Neuronal stem cell (in vitro differentiated cells): ENCODE measurements around the gene APOBEC3A.

Experiments used
- DNase-seq: peaks from one replicate; pipeline ENCODE4 v3.0.0-alpha.2; 2013; ENCODE audit warnings: low spot score
- H2AFZ ChIP-seq: one replicate; pipeline ENCODE4 v1.6.1; 2013; ENCODE audit warnings: mild to moderate bottlenecking, low read length, inconsistent platforms
- H2AK5ac ChIP-seq: 2 replicates; pipeline ENCODE4 v1.6.1; 2013; ENCODE audit warnings: low read depth, mild to moderate bottlenecking, inconsistent platforms, low read length, moderate library complexity, mixed read lengths
- H2BK120ac ChIP-seq: 2 replicates; pipeline ENCODE4 v1.6.1; 2013; ENCODE audit warnings: low read depth, mild to moderate bottlenecking, inconsistent platforms, low read length, moderate library complexity, mixed read lengths
- H2BK12ac ChIP-seq: one replicate; pipeline ENCODE4 v1.6.1; 2013; ENCODE audit warnings: low read length, inconsistent platforms
- H2BK15ac ChIP-seq: 2 replicates; pipeline ENCODE4 v1.6.1; 2013; ENCODE audit warnings: mild to moderate bottlenecking, low read length, inconsistent platforms, mixed read lengths
- H2BK5ac ChIP-seq: one replicate; pipeline ENCODE4 v1.6.1; 2013; ENCODE audit warnings: inconsistent platforms, mild to moderate bottlenecking, low read length, moderate library complexity
- H3K14ac ChIP-seq: one replicate; pipeline ENCODE4 v1.6.1; 2013; ENCODE audit warnings: low read length, inconsistent platforms
- H3K18ac ChIP-seq: 2 replicates; pipeline ENCODE4 v1.6.1; 2013; ENCODE audit warnings: low read length, inconsistent platforms
- H3K23ac ChIP-seq: 2 replicates; pipeline ENCODE4 v1.6.1; 2013; ENCODE audit warnings: low read depth, mild to moderate bottlenecking, mixed read lengths, low read length, inconsistent platforms; ENCODE audit not compliant: poor library complexity
- H3K27ac ChIP-seq: replicated peaks from 3 replicates; pipeline ENCODE4 v1.5.1; 2013; ENCODE audit warnings: low read length, inconsistent platforms
- H3K27me3 ChIP-seq, 3 experiments: 2 replicates each; pipeline ENCODE4 v1.6.1; 2013; ENCODE audit warnings: low read length in 3 of 3, mild to moderate bottlenecking in 2 of 3, inconsistent platforms in 1 of 3, low read depth in 1 of 3, mixed read lengths in 1 of 3, moderate library complexity in 1 of 3; ENCODE audit not compliant: control insufficient read depth in 3 of 3, insufficient read depth in 3 of 3
- H3K36me3 ChIP-seq, 2 donors: replicated peaks in 1 of 2; 2 replicates each; pipeline ENCODE4 v1.6.1; 2013; ENCODE audit warnings: low read length in 2 of 2; ENCODE audit not compliant: control insufficient read depth in 2 of 2, insufficient read depth in 2 of 2
- H3K4ac ChIP-seq: 2 replicates; pipeline ENCODE4 v1.6.1; 2013; ENCODE audit warnings: inconsistent platforms, mild to moderate bottlenecking, low read length, moderate library complexity
- H3K4me1 ChIP-seq, 2 donors: 1 replicate in 1 of 2; 2 replicates in 1 of 2; pipeline ENCODE4 v1.6.1; 2013; ENCODE audit warnings: low read length in 2 of 2, low read depth in 1 of 2; ENCODE audit not compliant: control insufficient read depth in 2 of 2, insufficient read depth in 1 of 2
- H3K4me2 ChIP-seq: one replicate; pipeline ENCODE4 v1.6.1; 2013; ENCODE audit warnings: mild to moderate bottlenecking, low read length, inconsistent platforms; ENCODE audit not compliant: insufficient read depth, poor library complexity, severe bottlenecking
- H3K4me3 ChIP-seq, 2 donors: 2 replicates each; pipeline ENCODE4 v1.5.1; 2013; ENCODE audit warnings: low read length in 2 of 2, mild to moderate bottlenecking in 2 of 2, inconsistent platforms in 1 of 2, moderate library complexity in 1 of 2
- H3K79me1 ChIP-seq: one replicate; pipeline ENCODE4 v1.6.1; 2013; ENCODE audit warnings: low read depth, mild to moderate bottlenecking, inconsistent platforms, low read length, moderate library complexity
- H3K9ac ChIP-seq: one replicate; pipeline ENCODE4 v1.6.1; 2013; ENCODE audit warnings: mild to moderate bottlenecking, low read depth, low read length, inconsistent platforms; ENCODE audit not compliant: poor library complexity
- H3K9me3 ChIP-seq, 2 donors: replicated peaks in 1 of 2; 2 replicates each; pipeline versions ENCODE3 to v1.6.1; 2013; ENCODE audit warnings: low read length in 2 of 2, mild to moderate bottlenecking in 2 of 2, inconsistent platforms in 1 of 2, low read depth in 1 of 2, mixed read lengths in 1 of 2, moderate library complexity in 1 of 2; ENCODE audit not compliant: control insufficient read depth in 2 of 2, insufficient read depth in 1 of 2
- H4K8ac ChIP-seq: one replicate; pipeline ENCODE4 v1.6.1; 2013; ENCODE audit warnings: low read depth, mild to moderate bottlenecking, inconsistent platforms, low read length, moderate library complexity
- H4K91ac ChIP-seq: one replicate; pipeline ENCODE4 v1.6.1; 2013; ENCODE audit warnings: low read length, low read depth, mild to moderate bottlenecking, inconsistent platforms; ENCODE audit not compliant: poor library complexity
- WGBS, 2 donors: extraction: QIAGEN DNeasy Blood & Tissue Kit; methylation state at CpG; one replicate each; pipeline ENCODE4 v1.1.7; 2013; ENCODE audit warnings: missing lambda C conversion rate in 2 of 2, mixed read lengths in 1 of 2; ENCODE audit not compliant: insufficient read length in 2 of 2, insufficient replicate concordance in 1 of 2; ENCODE audit errors: extremely low coverage in 2 of 2; 5-methylcytosine and 5-hydroxymethylcytosine counted together

The APOBEC3A gene

GRCh38 chr22:38981005-38981991 is 23.9 kb downstream of the APOBEC3A start:
- Histone ChIP-seq H3K9me3 (peaks cover 4 to 7% of the 10 kb centered on the region in 2 donors), H4K8ac (no peak overlapping the region), H2AFZ (peak overlapping the region; percentile 97), H3K27ac (no peak overlapping the region), H3K18ac (peak overlapping the region; percentile 93), H2BK5ac (no peak overlapping the region), H3K4me1 (peaks cover 6 to 11% of the 10 kb centered on the region in 2 donors), H3K4ac (no peak overlapping the region), H2AK5ac (no peak overlapping the region), H3K4me3 (peak overlapping the region in 1 of 2 donors; percentile 45), H4K91ac (no peak overlapping the region), H3K23ac (no peak overlapping the region), H3K36me3 (no peaks in the 10 kb centered on the region), H2BK120ac (no peak overlapping the region), H3K27me3 (no peaks in the 10 kb centered on the region), H2BK15ac (peak overlapping the region; percentile 14), H3K79me1 (no peaks in the 10 kb centered on the region), H2BK12ac (no peak overlapping the region), H3K9ac (no peak overlapping the region), H3K4me2 (no peak overlapping the region), H3K14ac (no peak overlapping the region)
- peak; percentile 26 for DNase-seq
- no CpG with 5 or more reads among the region's 27 CpGs for WGBS, 2 donors

GRCh38 chr22:38981992-38982927 is 24.9 kb downstream of the APOBEC3A start, which contains the start of gene APOBEC3B:
Gene APOBEC3B (plus strand): TSS chr22:38982347. CDS start chr22:38982454, 107 bp downstream.
- Histone ChIP-seq H4K8ac (no peak within 1 kb of the TSS), H3K4me3 (peak within 1 kb of the TSS in 1 of 2 donors; percentile 45), H2BK5ac (no peak within 1 kb of the TSS), H3K79me1 (no peaks in the 10 kb centered on the region), H3K4ac (no peak within 1 kb of the TSS), H2AFZ (peak within 1 kb of the TSS; percentile 97), H3K36me3 (no peaks in the 10 kb centered on the region), H2AK5ac (peak within 1 kb of the TSS; percentile 24), H3K14ac (no peak within 1 kb of the TSS), H3K4me1 (peaks cover 6 to 11% of the 10 kb centered on the region in 2 donors), H3K9ac (no peak within 1 kb of the TSS), H3K27me3 (no peaks in the 10 kb centered on the region), H3K27ac (no peak within 1 kb of the TSS), H3K18ac (peak within 1 kb of the TSS; percentile 93), H2BK12ac (no peak within 1 kb of the TSS), H2BK120ac (no peak within 1 kb of the TSS), H4K91ac (no peak within 1 kb of the TSS), H2BK15ac (peak within 1 kb of the TSS; percentile 14), H3K9me3 (peaks cover 4 to 7% of the 10 kb centered on the region in 2 donors), H3K23ac (no peak within 1 kb of the TSS), H3K4me2 (peak within 1 kb of the TSS; percentile 26)
- peak; percentile 41 for DNase-seq
- no CpG with 5 or more reads among the region's 16 CpGs for WGBS, 2 donors

GRCh38 chr22:38984224-38984623 is 26.8 kb downstream of the APOBEC3A start:
- WGBS, 2 donors = no CpG with 5 or more reads among the region's 2 CpGs
- H3K9me3 ChIP-seq = peaks cover 4 to 7% of the 10 kb centered on the region in 2 donors
- no peak overlapping the region for H3K23ac ChIP-seq
- H3K79me1 ChIP-seq = no peaks in the 10 kb centered on the region
- DNase-seq = no peak
- H3K27ac ChIP-seq = no peak overlapping the region
- H3K4me2 ChIP-seq = no peak overlapping the region
- no peak overlapping the region for H3K4me3 ChIP-seq
- no peak overlapping the region for H3K4ac ChIP-seq
- H2BK12ac ChIP-seq = no peak overlapping the region
- no peaks in the 10 kb centered on the region for H3K36me3 ChIP-seq
- H2BK120ac ChIP-seq = no peak overlapping the region
- H2BK5ac ChIP-seq = no peak overlapping the region
- H4K8ac ChIP-seq = no peak overlapping the region
- H3K4me1 ChIP-seq = peaks cover 6 to 11% of the 10 kb centered on the region in 2 donors
- H3K18ac ChIP-seq = no peak overlapping the region
- no peak overlapping the region for H3K14ac ChIP-seq
- H2AK5ac ChIP-seq = no peak overlapping the region
- no peak overlapping the region for H4K91ac ChIP-seq
- no peak overlapping the region for H2BK15ac ChIP-seq
- no peak overlapping the region for H2AFZ ChIP-seq
- no peak overlapping the region for H3K9ac ChIP-seq
- no peaks in the 10 kb centered on the region for H3K27me3 ChIP-seq
